GM23338 (cell line): ENCODE data around the gene STX16. TPM values are rescaled to one million over a fixed set of nuclear protein-coding genes. Genes with fewer than 3 reads are reported as not detected.

Experiments used
- ATAC-seq: fragments of 200-7000 bp; cut with Tn5 transposase; 3 replicates; pipeline ENCODE4 v1.9.1; 2020
- DNase-seq: peaks from one replicate; pipeline ENCODE4 v3.0.0-alpha.2; 2015; ENCODE audit warnings: low spot score
- H2AFZ ChIP-seq: fragments of 200-600 bp; sonication (generic); 2 replicates; pipeline ENCODE4 v1.8.0; 2016; ENCODE audit warnings: antibody characterized with exemption, mild to moderate bottlenecking, moderate library complexity
- H3F3A ChIP-seq: fragments of 200-600 bp; sonication (generic); replicated peaks from 2 replicates; pipeline ENCODE4 v1.8.0; 2017; ENCODE audit warnings: antibody characterized with exemption, mixed run types, low read depth
- H3K27ac ChIP-seq: fragments of 200-600 bp; sonication (generic); 2 replicates; pipeline ENCODE4 v1.6.1; 2016; ENCODE audit warnings: low read depth
- H3K27me3 ChIP-seq: fragments of 200-600 bp; sonication (generic); 2 replicates; pipeline ENCODE4 v1.8.0; 2016; ENCODE audit warnings: mild to moderate bottlenecking, mixed run types, moderate library complexity; ENCODE audit not compliant: insufficient read depth
- H3K36me3 ChIP-seq: fragments of 200-600 bp; sonication (generic); 2 replicates; pipeline ENCODE4 v1.8.0; 2016; ENCODE audit warnings: mild to moderate bottlenecking; ENCODE audit not compliant: insufficient read depth
- H3K4me1 ChIP-seq: fragments of 200-600 bp; sonication (generic); 2 replicates; pipeline ENCODE4 v1.8.0; 2016; ENCODE audit warnings: mild to moderate bottlenecking, moderate library complexity; ENCODE audit not compliant: insufficient read depth
- H3K4me2 ChIP-seq: fragments of 200-600 bp; sonication (generic); 2 replicates; pipeline ENCODE4 v1.7.1; 2017; ENCODE audit warnings: mixed run types
- H3K4me3 ChIP-seq: fragments of 200-600 bp; sonication (generic); 2 replicates; pipeline ENCODE4 v1.6.1; 2016; ENCODE audit warnings: mixed run types
- H3K79me2 ChIP-seq: fragments of 200-600 bp; sonication (generic); replicated peaks from 2 replicates; pipeline ENCODE4 v1.8.0; 2017; ENCODE audit warnings: mild to moderate bottlenecking; ENCODE audit not compliant: insufficient read depth
- H3K9me2 ChIP-seq: fragments of 200-600 bp; sonication (generic); 2 replicates; pipeline ENCODE4 v1.8.0; 2017; ENCODE audit not compliant: insufficient read depth
- H4K20me1 ChIP-seq: fragments of 200-600 bp; sonication (generic); replicated peaks from 2 replicates; pipeline ENCODE4 v1.8.0; 2017; ENCODE audit warnings: mild to moderate bottlenecking; ENCODE audit not compliant: insufficient read depth
- H3K27ac Mint-ChIP-seq: 2 replicates; pipeline ENCODE4 v1.8.0; 2020; ENCODE audit warnings: inconsistent platforms, mild to moderate bottlenecking, moderate library complexity, mixed read lengths
- H3K27me3 Mint-ChIP-seq: 3 replicates; pipeline ENCODE4 v1.8.0; 2022; ENCODE audit warnings: low read depth, mild to moderate bottlenecking, moderate library complexity, mixed read lengths, inconsistent platforms; ENCODE audit not compliant: insufficient read depth, poor library complexity
- H3K36me3 Mint-ChIP-seq: 3 replicates; pipeline ENCODE4 v1.8.0; 2021; ENCODE audit warnings: low read depth, mild to moderate bottlenecking, inconsistent platforms, moderate library complexity, mixed read lengths
- H3K4me1 Mint-ChIP-seq: 3 replicates; pipeline ENCODE4 v1.8.0; 2020; ENCODE audit warnings: mild to moderate bottlenecking, inconsistent platforms, mixed read lengths
- H3K4me3 Mint-ChIP-seq: 3 replicates; pipeline ENCODE4 v1.8.0; 2021; ENCODE audit warnings: moderate library complexity, mild to moderate bottlenecking, inconsistent platforms, mixed read lengths
- H3K9me3 Mint-ChIP-seq: 3 replicates; pipeline ENCODE4 v1.8.0; 2020; ENCODE audit warnings: moderate library complexity, mild to moderate bottlenecking, inconsistent platforms, mixed read lengths
- CREB1 ChIP-seq: fragments of 250-450 bp; sonication (Bioruptor Pico); IDR thresholded peaks from 2 replicates; pipeline ENCODE4 v1.5.0; 2020; ENCODE audit warnings: low read depth, mild to moderate bottlenecking, moderate library complexity
- CTCF ChIP-seq, 2 experiments: fragments of 200-600 bp in 1 of 2; sonication (generic) in 1 of 2; conservative IDR thresholded peaks; 2 replicates each; pipeline versions ENCODE4 v1.5.1 to v1.6.1; 2016 to 2017; ENCODE audit warnings: antibody characterized with exemption in 2 of 2, low read depth in 2 of 2, mild to moderate bottlenecking in 2 of 2, moderate library complexity in 1 of 2
- ETS1 ChIP-seq: IDR thresholded peaks from 2 replicates; pipeline ENCODE4 v1.6.1; 2016; ENCODE audit warnings: antibody characterized with exemption
- EZH2 ChIP-seq: fragments of 200-600 bp; sonication (generic); IDR thresholded peaks from one replicate; pipeline ENCODE4 v1.8.0; 2017; ENCODE audit warnings: antibody characterized with exemption, mild to moderate bottlenecking, low read depth; ENCODE audit not compliant: unreplicated experiment
- EZH2phosphoT487 ChIP-seq: fragments of 200-600 bp; sonication (generic); IDR thresholded peaks from one replicate; pipeline ENCODE4 v1.8.1; 2018; ENCODE audit warnings: antibody characterized with exemption; ENCODE audit not compliant: unreplicated experiment
- JUNB ChIP-seq: IDR thresholded peaks from one replicate; pipeline ENCODE4 v1.6.1; 2016; ENCODE audit warnings: antibody characterized with exemption; ENCODE audit not compliant: unreplicated experiment
- NANOG ChIP-seq: IDR thresholded peaks from 2 replicates; pipeline ENCODE4 v1.6.1; 2016; ENCODE audit warnings: antibody characterized with exemption, borderline replicate concordance
- POLR2AphosphoS5 ChIP-seq: IDR thresholded peaks from 2 replicates; pipeline ENCODE4 v1.6.1; 2016; ENCODE audit warnings: antibody characterized with exemption, low read depth
- STAT1 ChIP-seq: IDR thresholded peaks from one replicate; pipeline ENCODE4 v1.6.1; 2016; ENCODE audit warnings: antibody characterized with exemption; ENCODE audit not compliant: unreplicated experiment
- ZNF114 ChIP-seq: fragments of 250-450 bp; sonication (Bioruptor Pico); IDR thresholded peaks from 2 replicates; pipeline ENCODE4 v1.5.0; 2020; ENCODE audit warnings: mild to moderate bottlenecking, moderate library complexity
- ZNF331 ChIP-seq: fragments of 250-450 bp; sonication (Bioruptor Pico); IDR thresholded peaks from 2 replicates; pipeline ENCODE4 v1.5.0; 2020; ENCODE audit warnings: low read depth, mild to moderate bottlenecking, moderate library complexity
- polyA plus RNA-seq: library from polyadenylated mRNA; unstranded; fragments of >200 nt; fragmentation: Nextera tagmentation; extraction: Ambion mirVana; gene quantifications from 2 replicates; pipeline ENCODE4 v1.2.1, GENCODE V29; 2016
- total RNA-seq: library from RNA; depleted of rRNA; stranded (reverse); fragments of >200 nt; shearing (Covaris generic); gene quantifications from 2 replicates; pipeline ENCODE4 v1.2.3, GENCODE V29; 2014
- TF ChIP-seq, protein P1 (sequence below): fragments of 250-450 bp; sonication (Bioruptor Pico); IDR thresholded peaks from 2 replicates; pipeline ENCODE4 v1.5.0; 2020; ENCODE audit warnings: mild to moderate bottlenecking, moderate library complexity
- TF ChIP-seq, protein P2 (sequence below): IDR thresholded peaks from one replicate; pipeline ENCODE4 v1.6.1; 2018; ENCODE audit warnings: antibody characterized with exemption; ENCODE audit not compliant: unreplicated experiment

Gene STX16
- total and polyA plus RNA-seq, 2 experiments from 2014 or later, result 31.2 to 70.5 TPM

DNA sequence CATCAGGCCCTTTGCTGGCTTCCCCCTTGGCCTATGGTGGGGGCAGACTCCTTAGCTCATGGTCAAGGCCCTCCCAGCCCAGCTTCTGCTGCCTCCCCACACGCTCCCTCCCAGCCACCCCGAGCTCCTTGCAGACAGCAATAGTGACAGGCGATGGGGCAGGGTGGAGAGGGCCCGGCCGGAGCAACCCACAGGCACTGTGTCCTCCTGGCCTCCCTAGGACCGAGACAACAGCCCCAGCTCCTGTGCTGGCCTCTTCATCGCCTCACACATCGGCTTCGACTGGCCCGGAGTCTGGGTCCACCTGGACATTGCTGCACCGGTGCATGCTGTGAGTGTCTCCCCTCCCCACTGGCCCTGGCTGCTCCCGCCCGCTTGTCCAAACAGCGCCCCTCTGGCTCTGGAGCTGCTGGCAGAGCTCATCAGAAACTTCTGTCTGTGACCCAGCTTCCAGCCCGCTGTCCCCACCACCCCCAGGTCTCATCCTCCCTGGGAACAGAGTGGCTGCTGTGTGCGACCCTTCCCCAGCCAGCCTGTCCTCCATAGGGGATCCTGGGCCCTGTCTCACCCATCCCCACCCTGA lies 63.3 kb downstream of the STX16 start:
- no peaks in the 10 kb centered on the region for H3K9me2 ChIP-seq
- no peak overlapping the region for H3K4me3 Mint-ChIP-seq
- H3K27ac ChIP-seq, result no peak overlapping the region
- TF ChIP-seq POLR2AphosphoS5 (no peak), ETS1 (no peak), STAT1 (no peak), ZNF114 (CRISPR knock-in tag) (no peak), NANOG (no peak), CTCF (conservative IDR thresholded peaks at IDR 0.05; ENCODE audit: low read depth in 2 of 2) (no peak), EZH2 (no peak), ZNF331 (no peak), CREB1 (no peak), EZH2phosphoT487 (no peak), JUNB (no peak)
- TF ChIP-seq, protein P1, sequence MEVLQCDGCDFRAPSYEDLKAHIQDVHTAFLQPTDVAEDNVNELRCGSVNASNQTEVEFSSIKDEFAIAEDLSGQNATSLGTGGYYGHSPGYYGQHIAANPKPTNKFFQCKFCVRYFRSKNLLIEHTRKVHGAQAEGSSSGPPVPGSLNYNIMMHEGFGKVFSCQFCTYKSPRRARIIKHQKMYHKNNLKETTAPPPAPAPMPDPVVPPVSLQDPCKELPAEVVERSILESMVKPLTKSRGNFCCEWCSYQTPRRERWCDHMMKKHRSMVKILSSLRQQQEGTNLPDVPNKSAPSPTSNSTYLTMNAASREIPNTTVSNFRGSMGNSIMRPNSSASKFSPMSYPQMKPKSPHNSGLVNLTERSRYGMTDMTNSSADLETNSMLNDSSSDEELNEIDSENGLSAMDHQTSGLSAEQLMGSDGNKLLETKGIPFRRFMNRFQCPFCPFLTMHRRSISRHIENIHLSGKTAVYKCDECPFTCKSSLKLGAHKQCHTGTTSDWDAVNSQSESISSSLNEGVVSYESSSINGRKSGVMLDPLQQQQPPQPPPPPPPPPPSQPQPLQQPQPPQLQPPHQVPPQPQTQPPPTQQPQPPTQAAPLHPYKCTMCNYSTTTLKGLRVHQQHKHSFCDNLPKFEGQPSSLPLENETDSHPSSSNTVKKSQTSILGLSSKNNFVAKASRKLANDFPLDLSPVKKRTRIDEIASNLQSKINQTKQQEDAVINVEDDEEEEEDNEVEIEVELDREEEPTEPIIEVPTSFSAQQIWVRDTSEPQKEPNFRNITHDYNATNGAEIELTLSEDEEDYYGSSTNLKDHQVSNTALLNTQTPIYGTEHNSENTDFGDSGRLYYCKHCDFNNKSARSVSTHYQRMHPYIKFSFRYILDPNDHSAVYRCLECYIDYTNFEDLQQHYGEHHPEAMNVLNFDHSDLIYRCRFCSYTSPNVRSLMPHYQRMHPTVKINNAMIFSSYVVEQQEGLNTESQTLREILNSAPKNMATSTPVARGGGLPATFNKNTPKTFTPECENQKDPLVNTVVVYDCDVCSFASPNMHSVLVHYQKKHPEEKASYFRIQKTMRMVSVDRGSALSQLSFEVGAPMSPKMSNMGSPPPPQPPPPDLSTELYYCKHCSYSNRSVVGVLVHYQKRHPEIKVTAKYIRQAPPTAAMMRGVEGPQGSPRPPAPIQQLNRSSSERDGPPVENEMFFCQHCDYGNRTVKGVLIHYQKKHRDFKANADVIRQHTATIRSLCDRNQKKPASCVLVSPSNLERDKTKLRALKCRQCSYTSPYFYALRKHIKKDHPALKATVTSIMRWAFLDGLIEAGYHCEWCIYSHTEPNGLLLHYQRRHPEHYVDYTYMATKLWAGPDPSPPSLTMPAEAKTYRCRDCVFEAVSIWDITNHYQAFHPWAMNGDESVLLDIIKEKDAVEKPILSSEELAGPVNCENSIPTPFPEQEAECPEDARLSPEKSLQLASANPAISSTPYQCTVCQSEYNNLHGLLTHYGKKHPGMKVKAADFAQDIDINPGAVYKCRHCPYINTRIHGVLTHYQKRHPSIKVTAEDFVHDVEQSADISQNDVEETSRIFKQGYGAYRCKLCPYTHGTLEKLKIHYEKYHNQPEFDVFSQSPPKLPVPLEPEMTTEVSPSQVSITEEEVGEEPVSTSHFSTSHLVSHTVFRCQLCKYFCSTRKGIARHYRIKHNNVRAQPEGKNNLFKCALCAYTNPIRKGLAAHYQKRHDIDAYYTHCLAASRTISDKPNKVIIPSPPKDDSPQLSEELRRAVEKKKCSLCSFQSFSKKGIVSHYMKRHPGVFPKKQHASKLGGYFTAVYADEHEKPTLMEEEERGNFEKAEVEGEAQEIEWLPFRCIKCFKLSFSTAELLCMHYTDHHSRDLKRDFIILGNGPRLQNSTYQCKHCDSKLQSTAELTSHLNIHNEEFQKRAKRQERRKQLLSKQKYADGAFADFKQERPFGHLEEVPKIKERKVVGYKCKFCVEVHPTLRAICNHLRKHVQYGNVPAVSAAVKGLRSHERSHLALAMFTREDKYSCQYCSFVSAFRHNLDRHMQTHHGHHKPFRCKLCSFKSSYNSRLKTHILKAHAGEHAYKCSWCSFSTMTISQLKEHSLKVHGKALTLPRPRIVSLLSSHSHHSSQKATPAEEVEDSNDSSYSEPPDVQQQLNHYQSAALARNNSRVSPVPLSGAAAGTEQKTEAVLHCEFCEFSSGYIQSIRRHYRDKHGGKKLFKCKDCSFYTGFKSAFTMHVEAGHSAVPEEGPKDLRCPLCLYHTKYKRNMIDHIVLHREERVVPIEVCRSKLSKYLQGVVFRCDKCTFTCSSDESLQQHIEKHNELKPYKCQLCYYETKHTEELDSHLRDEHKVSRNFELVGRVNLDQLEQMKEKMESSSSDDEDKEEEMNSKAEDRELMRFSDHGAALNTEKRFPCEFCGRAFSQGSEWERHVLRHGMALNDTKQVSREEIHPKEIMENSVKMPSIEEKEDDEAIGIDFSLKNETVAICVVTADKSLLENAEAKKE (CRISPR knock-in tag), result no peak
- TF ChIP-seq, protein P2, sequence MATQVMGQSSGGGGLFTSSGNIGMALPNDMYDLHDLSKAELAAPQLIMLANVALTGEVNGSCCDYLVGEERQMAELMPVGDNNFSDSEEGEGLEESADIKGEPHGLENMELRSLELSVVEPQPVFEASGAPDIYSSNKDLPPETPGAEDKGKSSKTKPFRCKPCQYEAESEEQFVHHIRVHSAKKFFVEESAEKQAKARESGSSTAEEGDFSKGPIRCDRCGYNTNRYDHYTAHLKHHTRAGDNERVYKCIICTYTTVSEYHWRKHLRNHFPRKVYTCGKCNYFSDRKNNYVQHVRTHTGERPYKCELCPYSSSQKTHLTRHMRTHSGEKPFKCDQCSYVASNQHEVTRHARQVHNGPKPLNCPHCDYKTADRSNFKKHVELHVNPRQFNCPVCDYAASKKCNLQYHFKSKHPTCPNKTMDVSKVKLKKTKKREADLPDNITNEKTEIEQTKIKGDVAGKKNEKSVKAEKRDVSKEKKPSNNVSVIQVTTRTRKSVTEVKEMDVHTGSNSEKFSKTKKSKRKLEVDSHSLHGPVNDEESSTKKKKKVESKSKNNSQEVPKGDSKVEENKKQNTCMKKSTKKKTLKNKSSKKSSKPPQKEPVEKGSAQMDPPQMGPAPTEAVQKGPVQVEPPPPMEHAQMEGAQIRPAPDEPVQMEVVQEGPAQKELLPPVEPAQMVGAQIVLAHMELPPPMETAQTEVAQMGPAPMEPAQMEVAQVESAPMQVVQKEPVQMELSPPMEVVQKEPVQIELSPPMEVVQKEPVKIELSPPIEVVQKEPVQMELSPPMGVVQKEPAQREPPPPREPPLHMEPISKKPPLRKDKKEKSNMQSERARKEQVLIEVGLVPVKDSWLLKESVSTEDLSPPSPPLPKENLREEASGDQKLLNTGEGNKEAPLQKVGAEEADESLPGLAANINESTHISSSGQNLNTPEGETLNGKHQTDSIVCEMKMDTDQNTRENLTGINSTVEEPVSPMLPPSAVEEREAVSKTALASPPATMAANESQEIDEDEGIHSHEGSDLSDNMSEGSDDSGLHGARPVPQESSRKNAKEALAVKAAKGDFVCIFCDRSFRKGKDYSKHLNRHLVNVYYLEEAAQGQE, result no peak
- ATAC-seq (no peak), DNase-seq (no peak)
- no peaks in the 10 kb centered on the region for H3K36me3 ChIP-seq
- no peak overlapping the region for H2AFZ ChIP-seq
- H3K79me2 ChIP-seq, result no peaks in the 10 kb centered on the region
- peaks cover 4% of the 10 kb centered on the region; the same call in 1 of the 3 replicates for H3K4me1 Mint-ChIP-seq
- no peaks in the 10 kb centered on the region; the same call in 1 of the 2 replicates for H3K4me1 ChIP-seq
- no peak overlapping the region for H3K4me2 ChIP-seq
- no peaks in the 10 kb centered on the region for H3K27me3 ChIP-seq
- H3K4me3 ChIP-seq, result no peak overlapping the region
- no peaks in the 10 kb centered on the region for H3F3A ChIP-seq
- no peaks in the 10 kb centered on the region; the same call in 1 of the 2 replicates for H4K20me1 ChIP-seq
- no peak overlapping the region for H3K27ac Mint-ChIP-seq
- peaks cover 3% of the 10 kb centered on the region; the same call in 1 of the 3 replicates for H3K36me3 Mint-ChIP-seq
- H3K9me3 Mint-ChIP-seq, result no peaks in the 10 kb centered on the region
- peaks cover 3% of the 10 kb centered on the region for H3K27me3 Mint-ChIP-seq
